GM10266 (cell line): ENCODE data around the gene LAMP1.
A peak's percentile ranks its signal among the peaks of the same experiment; 100 is the strongest.

ENCODE experiments used
- DNase-seq: peaks from one replicate; pipeline ENCODE4 v3.0.0; 2012; ENCODE audit errors: extremely low spot score
- TF ChIP-seq, protein P1 (sequence below): IDR thresholded peaks from 2 replicates; pipeline ENCODE4 v1.5.1; 2012; ENCODE audit warnings: mild to moderate bottlenecking, low read depth; ENCODE audit not compliant: control insufficient read depth, insufficient read depth; ENCODE audit errors: missing control alignments

LAMP1 gene

DNA sequence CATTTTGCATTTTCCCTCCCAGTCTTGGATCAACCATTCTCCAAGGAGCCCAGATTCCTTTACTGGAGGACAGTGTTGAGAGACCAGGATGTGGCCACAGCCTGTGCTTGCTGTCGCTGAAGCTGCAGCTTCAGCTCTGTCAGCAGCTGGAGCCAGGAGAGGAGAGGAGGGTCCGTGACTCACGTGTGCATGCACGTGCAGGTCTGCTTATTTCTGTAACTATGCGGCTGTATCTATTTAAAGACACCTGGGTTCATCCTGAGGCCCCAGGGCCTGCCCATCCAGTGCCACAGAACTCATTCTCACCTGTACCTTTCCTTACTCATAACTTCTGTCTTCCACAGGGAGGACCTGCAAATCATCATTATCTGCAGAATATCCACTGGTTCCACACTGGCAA is 8.2 kb upstream of the LAMP1 start:
- TF ChIP-seq, protein P1, sequence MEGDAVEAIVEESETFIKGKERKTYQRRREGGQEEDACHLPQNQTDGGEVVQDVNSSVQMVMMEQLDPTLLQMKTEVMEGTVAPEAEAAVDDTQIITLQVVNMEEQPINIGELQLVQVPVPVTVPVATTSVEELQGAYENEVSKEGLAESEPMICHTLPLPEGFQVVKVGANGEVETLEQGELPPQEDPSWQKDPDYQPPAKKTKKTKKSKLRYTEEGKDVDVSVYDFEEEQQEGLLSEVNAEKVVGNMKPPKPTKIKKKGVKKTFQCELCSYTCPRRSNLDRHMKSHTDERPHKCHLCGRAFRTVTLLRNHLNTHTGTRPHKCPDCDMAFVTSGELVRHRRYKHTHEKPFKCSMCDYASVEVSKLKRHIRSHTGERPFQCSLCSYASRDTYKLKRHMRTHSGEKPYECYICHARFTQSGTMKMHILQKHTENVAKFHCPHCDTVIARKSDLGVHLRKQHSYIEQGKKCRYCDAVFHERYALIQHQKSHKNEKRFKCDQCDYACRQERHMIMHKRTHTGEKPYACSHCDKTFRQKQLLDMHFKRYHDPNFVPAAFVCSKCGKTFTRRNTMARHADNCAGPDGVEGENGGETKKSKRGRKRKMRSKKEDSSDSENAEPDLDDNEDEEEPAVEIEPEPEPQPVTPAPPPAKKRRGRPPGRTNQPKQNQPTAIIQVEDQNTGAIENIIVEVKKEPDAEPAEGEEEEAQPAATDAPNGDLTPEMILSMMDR: no peak
- DNase-seq: no peak

DNA sequence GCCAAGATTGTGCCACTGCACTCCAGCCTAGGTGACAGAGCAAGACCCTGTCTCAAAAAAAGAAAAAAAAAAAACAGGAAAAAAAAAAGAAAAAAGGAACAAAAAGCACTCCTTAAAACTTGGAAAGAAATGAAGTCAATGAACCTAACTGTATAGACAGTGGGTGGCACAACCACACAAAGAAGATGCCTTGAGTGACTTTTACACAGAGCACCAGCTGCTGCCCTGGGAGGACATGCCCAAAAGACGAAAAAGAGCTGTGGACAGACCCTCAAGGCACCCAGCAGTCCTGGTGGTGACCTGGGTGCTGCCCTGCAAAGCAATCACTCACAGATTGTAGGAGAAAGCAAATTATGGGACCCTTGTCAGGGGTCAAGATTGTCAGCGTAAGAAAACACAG is 5.9 kb upstream of the LAMP1 start:
- TF ChIP-seq, protein P1: no peak
- DNase-seq: no peak

DNA sequence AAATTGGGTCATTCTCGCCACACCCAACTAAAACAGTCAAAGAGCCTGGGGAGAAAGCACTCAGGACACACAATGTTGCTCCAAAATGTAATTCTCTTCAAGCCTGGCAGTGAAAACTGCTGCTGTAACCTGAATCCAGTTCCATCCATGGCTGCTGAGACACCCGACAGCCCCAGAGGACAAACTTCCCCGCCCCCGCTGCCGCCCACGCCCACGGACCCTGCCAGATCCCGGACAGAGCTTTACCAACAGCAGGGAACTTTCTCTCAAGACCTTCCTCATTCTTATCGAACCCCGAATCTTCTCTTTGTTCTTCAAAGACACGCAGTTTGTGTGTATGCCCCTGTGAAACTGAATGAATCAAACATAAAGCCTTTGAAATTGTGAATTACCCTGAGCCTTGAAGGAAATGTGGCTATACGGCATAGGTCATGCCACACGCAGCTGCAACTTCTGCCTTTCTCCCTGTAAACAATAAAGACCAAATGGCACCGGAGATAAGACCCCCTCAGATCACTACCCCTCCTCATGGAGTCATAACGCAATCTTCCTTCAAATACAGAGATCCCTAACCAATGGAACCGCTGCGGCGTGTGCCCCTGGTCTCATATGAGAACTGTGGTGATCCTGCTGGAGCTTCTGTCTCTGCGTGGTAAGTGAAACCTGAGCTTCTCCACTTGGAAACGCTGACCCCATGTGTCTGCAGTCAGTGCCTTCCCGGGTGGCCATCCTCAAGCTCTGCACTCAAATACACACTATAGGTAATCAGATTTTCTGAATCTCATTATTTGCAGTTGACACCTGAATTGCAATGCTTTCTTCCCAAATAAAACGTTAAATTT is 4.8 kb upstream of the LAMP1 start:
- DNase-seq: no peak
- TF ChIP-seq, protein P1: no peak

DNA sequence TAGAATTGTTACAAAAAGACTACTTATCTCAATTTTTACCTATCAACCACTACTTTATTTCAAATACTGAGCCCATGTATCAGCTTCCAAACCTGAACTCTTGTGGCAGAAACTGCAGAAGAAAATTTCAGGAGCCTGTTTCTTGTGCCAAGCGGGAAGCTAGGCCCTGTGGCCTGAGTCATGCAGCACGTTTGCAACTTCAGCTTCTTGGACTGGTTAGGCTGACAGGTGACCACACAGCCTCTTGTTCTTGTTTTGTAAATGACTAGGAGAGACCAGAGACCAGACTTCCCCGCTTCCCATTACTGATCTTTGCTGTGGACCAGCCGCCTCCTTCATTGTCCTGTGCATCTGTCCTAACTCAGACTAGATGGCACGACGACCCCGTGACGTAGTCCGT is 3.4 kb upstream of the LAMP1 start:
- DNase-seq: no peak
- TF ChIP-seq, protein P1: no peak

DNA sequence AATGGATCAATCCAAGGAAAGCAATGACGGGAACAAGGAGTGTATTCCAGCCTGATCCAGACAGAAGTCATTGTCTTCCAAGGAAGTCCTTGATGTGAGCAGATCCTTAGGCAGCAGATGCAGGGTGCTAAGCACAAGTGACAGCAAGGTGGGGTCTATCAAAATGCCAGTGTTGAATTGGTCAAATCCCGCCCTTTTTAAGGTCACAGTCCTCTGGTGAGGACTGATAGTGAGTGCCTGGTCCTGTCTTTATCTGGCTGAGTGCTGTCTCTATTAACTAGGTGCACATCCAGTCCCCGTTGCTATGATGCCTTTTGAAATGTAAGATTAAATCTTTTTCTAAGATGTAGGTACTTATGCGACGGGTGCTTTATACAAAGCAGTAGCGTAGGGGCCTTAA is 1.3 kb upstream of the LAMP1 start:
- TF ChIP-seq, protein P1: no peak
- DNase-seq: no peak

DNA sequence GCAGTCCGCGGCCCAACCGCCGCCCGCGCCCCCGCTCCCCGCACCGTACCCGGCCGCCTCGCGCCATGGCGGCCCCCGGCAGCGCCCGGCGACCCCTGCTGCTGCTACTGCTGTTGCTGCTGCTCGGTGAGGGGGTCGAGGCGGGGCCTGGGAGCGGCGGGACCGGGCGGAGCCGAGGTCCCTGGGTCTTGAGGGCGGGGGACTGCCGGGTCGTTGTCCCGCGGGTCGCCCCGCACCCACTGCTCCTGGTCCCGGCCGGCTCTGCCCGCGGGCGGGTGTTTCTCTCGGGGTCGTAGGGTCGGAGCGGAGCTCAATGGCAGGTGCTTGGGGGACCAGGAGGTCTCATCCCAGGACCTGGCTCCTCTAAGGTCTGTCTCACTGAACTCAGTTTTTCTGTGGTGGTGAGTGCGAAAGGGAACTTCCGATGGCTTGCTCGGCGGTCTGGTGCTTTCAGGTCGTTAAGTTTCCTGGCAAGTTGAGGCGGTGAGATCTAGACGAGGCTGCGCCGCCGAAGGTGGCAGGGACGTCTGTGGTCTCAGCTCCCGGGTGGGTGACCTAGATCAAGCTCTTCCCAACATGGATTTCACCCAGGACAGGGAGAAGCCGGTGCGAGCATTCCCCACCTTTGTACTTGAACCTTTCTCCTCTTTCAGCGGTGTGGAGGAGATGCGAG is 467 bp downstream of the LAMP1 start:
- TF ChIP-seq, protein P1: no peak
- peak; percentile 60 for DNase-seq
